Measurements from ENCODE around the gene EGLN2. TPM values are rescaled to one million over a fixed set of nuclear protein-coding genes. Genes with fewer than 3 reads are reported as not detected.
"Not testable (repeated sequence)": the region's sequence is repeated elsewhere in the genome, so short reads cannot be mapped to it uniquely, and the experiment has no call there.

Gene EGLN2
- total RNA-seq (ENCODE audit: insufficient read depth, low replicate concordance): 58.0 TPM

DNA sequence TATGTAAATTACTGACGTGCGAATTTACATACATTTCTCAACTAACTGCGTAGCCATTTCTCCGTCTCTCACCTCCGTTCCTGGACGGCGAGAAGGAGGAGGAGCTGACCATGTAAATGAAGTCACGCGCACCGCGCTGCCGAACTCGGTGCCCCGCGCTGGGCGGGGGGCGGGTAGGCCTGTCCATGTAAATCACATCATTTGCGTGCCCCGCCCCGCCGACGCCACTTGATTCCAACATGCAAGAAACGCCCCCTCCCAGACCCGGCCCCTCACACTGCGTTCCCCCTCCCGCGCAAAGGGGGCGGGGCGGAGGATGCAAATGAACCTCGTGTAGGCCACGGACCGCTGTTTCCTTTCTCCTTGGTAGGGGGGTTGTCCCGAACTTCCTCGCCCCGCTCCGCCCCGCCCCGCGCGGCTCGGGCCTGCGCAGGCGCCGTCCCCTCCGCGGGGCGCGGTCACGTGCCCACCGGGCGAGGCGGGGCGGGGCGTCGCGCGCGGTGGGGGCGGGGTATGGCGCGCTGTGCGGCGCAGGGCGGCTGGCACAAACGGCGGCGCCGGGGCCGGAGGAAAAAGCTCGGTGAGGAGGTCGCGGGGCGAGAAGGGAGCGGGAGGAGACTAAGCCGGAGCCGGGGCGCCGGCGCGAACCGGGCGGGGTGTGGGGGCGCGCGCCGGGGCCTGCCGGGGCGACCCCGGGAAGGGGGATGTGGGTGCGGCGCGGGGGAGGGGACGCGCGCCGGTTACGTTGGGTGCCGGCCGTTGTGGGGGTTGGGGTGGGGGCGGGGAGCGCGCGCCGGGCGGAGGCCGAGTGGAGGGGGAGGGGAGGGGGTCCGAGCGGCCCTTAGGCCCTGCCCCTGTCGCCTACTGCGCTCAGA, at the start of gene EGLN2:
EGLN2 (plus strand) TSS at position 509 of the 875 bp plus-strand sequence. CDS start 1,382 bp downstream, outside the sequence.
- DNase-seq (ENCODE audit: low spot score): peak; percentile 100

- DNase-seq (ENCODE audit: low spot score): peak; percentile 100
These were observed 48.7 kb upstream of the EGLN2 start, which contains the start of gene ACTMAP for GRCh38 chr19:40750058-40750873. Gene ACTMAP, minus strand, starts transcription at chr19:40750477. Its CDS starts 674 bp downstream, at chr19:40749803.

- DNase-seq (ENCODE audit: low spot score): peak; percentile 99
These were observed 48.0 kb upstream of the EGLN2 start, which contains the start of gene SNRPA for GRCh38 chr19:40750874-40751537. Gene SNRPA, plus strand, starts transcription at chr19:40751203. Its CDS starts 206 bp downstream, at chr19:40751409.

- DNase-seq (ENCODE audit: low spot score): no peak
These were observed 46.7 kb upstream of the EGLN2 start for GRCh38 chr19:40752257-40752781.

DNA sequence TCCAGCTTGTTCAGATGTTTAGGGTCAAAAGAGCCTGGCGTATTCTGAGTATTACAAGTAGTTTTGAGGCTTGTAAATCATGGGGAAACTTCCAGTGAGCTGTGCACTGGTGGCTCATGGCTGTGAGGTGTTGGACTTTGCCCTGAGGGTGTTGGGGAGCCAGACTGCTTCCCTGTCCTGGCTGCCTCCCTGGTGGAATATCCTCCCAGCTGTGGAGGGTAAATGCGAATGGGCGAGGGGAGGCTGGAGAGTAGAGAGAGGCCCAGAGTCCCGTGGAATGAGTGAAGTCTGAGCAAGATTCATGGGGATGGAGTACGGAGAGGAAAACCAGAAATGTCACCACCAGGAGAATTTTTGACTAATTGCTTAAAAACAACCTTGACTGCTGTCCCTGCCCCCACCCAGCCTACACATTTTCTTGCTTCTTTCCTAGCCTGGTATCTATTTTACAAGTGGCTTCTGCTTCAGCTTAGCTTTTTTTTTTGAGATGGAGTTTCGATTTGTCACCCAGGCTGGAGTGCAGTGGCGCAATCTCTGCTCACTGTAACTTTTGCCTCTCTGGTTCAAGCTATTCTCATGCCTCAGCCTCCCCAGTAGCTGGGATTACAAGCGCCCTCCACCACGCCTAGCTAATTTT, 44.3 kb upstream of the EGLN2 start:
- no peak for DNase-seq (ENCODE audit: low spot score)

GRCh38 chr19:40755248-40755624, 43.8 kb upstream of the EGLN2 start:
- no peak for DNase-seq (ENCODE audit: low spot score)

GRCh38 chr19:40755791-40756190, 43.2 kb upstream of the EGLN2 start:
- DNase-seq (ENCODE audit: low spot score): no peak

DNA sequence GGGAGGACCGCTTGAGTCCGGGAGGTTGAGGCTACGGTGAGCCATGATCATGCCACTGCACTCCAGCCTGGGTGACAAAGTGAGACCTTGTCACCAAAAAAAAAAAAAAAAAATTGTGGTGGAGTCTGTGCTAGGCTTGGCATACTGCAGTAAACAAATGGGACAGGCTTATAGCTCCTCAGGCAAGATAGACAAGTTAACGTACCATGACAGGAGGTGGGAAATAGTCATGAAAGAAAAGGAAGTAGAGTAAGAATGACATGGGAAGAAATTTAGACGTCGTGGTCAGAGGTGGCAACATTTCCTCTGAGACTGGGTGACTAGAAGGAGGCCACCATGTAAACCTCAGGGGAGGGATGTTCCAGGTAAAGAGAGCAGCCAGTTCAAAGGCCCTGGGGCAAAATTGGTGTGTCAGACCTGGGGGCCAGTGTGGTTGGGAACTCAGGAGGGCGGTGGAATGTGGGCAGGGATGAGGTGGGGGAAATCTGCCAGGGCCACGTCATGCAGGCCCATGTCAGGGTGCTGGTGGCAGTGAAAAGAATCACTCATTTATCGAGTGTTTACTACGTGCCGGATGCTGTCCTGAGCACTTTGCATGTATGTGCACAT, 42.4 kb upstream of the EGLN2 start:
- DNase-seq (ENCODE audit: low spot score): no peak

DNA sequence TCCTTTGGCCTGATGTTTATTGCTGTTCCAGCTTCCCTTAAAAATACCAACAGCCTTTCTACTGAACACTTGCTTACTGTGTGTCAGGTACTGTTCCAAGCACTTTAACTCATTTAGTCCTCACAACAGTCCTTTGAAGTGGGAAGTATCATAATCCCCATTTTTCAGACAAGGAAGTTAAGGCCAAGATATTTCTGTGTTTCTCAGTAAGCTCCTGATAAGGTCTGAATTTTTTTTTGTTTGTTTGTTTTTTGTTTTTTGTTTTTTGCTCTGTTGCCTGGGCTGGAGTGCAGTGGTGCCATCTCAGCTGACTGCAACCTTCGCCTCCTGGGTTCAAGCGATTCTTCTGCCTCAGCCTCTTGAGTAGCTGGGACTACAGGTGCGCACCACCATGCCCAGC, 40.5 kb upstream of the EGLN2 start:
- no peak for DNase-seq (ENCODE audit: low spot score)

- DNase-seq (ENCODE audit: low spot score): no peak
These were observed 39.6 kb upstream of the EGLN2 start for GRCh38 chr19:40759352-40759751.

- DNase-seq (ENCODE audit: low spot score): no peak
These were observed 36.1 kb upstream of the EGLN2 start for GRCh38 chr19:40762754-40763470.

GRCh38 chr19:40763526-40763925, 35.5 kb upstream of the EGLN2 start:
- no peak for DNase-seq (ENCODE audit: low spot score)

GRCh38 chr19:40763963-40764362, 35.0 kb upstream of the EGLN2 start:
- no peak for DNase-seq (ENCODE audit: low spot score)

DNA sequence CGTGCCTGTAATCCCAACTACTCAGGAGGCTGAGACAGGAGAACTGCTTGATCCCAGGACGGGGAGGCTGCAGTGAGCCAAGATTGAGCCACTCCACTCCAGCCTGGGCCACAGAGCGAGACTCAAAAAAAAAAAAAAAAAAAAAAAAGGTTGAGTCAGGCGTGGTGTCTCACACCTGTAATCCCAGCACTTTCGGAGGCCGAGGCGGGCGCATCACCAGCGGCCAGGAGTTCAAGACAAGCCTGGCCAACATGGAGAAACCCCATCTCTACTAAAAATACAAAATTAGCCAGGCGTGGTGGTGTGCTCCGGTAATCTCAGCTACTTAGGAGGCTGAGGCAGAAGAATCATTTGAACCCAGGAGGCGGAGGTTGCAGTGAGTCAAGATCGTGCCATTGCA, 32.6 kb upstream of the EGLN2 start:
- DNase-seq (ENCODE audit: low spot score): not testable (repeated sequence)

DNA sequence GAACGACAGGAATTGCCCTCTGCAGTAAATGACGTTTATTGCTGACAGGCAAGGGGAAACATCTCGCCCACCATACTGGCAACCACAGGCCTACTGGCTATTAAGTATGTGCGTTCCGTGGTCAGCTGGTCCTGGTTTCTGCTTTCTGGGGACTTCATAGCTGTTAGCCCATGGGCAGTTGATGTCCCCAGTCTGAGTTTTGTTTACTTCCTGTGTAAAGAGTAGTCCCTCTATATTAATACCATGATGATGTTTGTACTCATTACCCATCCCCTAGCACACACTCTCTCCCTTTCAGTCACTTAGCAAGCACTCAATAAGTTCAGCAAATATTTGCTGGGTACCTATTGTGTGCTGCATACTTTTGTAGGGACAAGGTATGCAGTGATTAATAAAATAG, 30.1 kb upstream of the EGLN2 start:
- DNase-seq (ENCODE audit: low spot score): no peak

GRCh38 chr19:40771101-40771862, 27.7 kb upstream of the EGLN2 start:
- DNase-seq (ENCODE audit: low spot score): not testable (repeated sequence)

DNA sequence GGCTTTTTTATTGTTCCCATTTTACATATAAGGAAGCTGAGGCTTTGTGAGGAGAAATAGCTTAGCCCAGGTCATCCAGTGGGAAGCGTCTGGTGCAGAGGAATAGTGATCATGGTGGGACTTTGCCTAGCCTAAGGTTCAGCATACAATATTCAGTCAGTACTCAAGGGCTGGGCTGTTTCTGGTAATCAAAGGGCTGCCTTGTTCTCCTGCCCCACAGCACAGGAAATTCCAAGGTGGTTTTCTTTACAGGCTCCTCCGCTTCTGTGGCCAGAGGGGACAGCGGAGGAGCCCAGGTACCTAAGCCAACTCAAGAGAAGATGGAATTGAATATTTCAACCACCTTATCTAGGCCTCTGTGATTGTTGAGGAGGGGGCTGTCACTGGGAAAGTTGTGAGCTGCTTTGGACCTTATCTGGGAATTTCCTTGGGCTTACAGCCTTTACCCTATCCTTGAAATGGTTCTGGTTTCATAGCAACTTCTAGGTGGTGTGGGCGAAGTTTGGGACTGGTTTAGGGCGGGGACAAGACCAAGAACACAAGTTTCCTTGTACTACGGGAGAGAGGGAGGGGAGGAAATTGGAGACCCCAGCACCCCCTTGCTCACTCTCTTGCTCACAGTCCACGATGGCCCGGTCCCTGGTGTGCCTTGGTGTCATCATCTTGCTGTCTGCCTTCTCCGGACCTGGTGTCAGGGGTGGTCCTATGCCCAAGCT, 23.9 kb upstream of the EGLN2 start, which contains the start of gene MIA:
MIA (plus strand) TSS at position 606 of the 716 bp plus-strand sequence; CDS start at position 628, 22 bp downstream.
- no peak for DNase-seq (ENCODE audit: low spot score)

GRCh38 chr19:40775632-40776022, 23.4 kb upstream of the EGLN2 start:
- no peak for DNase-seq (ENCODE audit: low spot score)
